Stomach (tissue), 9 donors: ENCODE results near the gene MRPS30. TPM values are rescaled to one million over a fixed set of nuclear protein-coding genes. Genes with fewer than 3 reads are reported as not detected.

Source experiments
- DNase-seq, 2 donors: peaks; one replicate each; pipeline versions ENCODE4 v3.0.0 to v3.0.0-alpha.2; 2013 to 2019
- H3K27ac ChIP-seq, 5 donors: fragments of 200-600 bp in 4 of 5; sonication (generic) in 4 of 5; one replicate each; pipeline ENCODE4 v1.5.1; 2013 to 2019; ENCODE audit warnings: mild to moderate bottlenecking in 1 of 5, moderate library complexity in 1 of 5
- H3K27me3 ChIP-seq, 3 donors: fragments of 200-600 bp; sonication (generic); one replicate each; pipeline ENCODE4 v1.5.1; 2017 to 2019; ENCODE audit warnings: mixed run types in 1 of 3
- H3K36me3 ChIP-seq, 4 donors: fragments of 200-600 bp; sonication (generic); 1 replicate in 3 of 4; 2 replicates in 1 of 4; pipeline ENCODE4 v1.5.1; 2016 to 2019
- H3K4me1 ChIP-seq, 4 donors: fragments of 200-600 bp; sonication (generic); one replicate each; pipeline ENCODE4 v1.5.1; 2016 to 2019
- H3K4me3 ChIP-seq, 4 donors: fragments of 200-600 bp; sonication (generic) in 3 of 4; one replicate each; pipeline ENCODE4 v1.5.1; 2016 to 2019; ENCODE audit warnings: mild to moderate bottlenecking in 1 of 4
- H3K9me3 ChIP-seq, 4 donors: fragments of 200-600 bp; sonication (generic); one replicate each; pipeline ENCODE4 v1.5.1; 2016 to 2019
- EP300 ChIP-seq: sonication (generic); formaldehyde crosslinking; IDR thresholded peaks from one replicate; pipeline ENCODE4 v1.6.1; 2017; ENCODE audit warnings: antibody characterized with exemption
- POLR2A ChIP-seq, 4 donors: fragments of 450-650 bp; IDR thresholded peaks; one replicate each; pipeline ENCODE4 v1.6.1; 2016; ENCODE audit warnings: antibody characterized with exemption in 4 of 4, control low read depth in 2 of 4, mild to moderate bottlenecking in 1 of 4, moderate library complexity in 1 of 4
- POLR2AphosphoS5 ChIP-seq, 3 donors: sonication (generic); formaldehyde crosslinking; IDR thresholded peaks; one replicate each; pipeline ENCODE4 v1.6.1; 2016; ENCODE audit warnings: antibody characterized with exemption in 3 of 3
- WGBS, 5 donors: extraction: QIAGEN DNeasy Blood & Tissue Kit in 3 of 5; methylation state at CpG; one replicate each; pipeline versions ENCODE4 v1.1.5 to v1.1.7; 2013 to 2018; 5-methylcytosine and 5-hydroxymethylcytosine counted together
- intact Hi-C: fragments of 100-400 bp; cut with DNase I; formaldehyde crosslinking; loops from one replicate; pipeline ENCODE4 v1.15.1; 2023; ENCODE audit warnings: low total_unique reads
- polyA plus RNA-seq, 3 donors: library from polyadenylated mRNA; stranded (reverse); fragments of 200-250 nt; gene quantifications; one replicate each; pipeline ENCODE4 v1.2.3, GENCODE V29; 2013
- total RNA-seq, 5 donors: library from RNA; depleted of rRNA; stranded (reverse); fragments of >200 nt; gene quantifications; one replicate each; pipeline versions ENCODE4 v1.1.0 to v1.2.3, GENCODE V29; 2014 to 2016
- TF ChIP-seq, protein P1 (sequence below), 7 experiments: fragments of 450-650 bp in 4 of 7; fragments of 200-600 bp in 3 of 7; sonication (generic) in 3 of 7; IDR thresholded peaks; one replicate each; pipeline ENCODE4 v1.5.1; 2016 to 2019; ENCODE audit warnings: antibody characterized with exemption in 7 of 7, control low read depth in 2 of 7, mild to moderate bottlenecking in 1 of 7
- donor health status: healthy with polysubstance abuse.
- donor health status: Bipolar disorder and iron deficiency.
- donor health status: healthy.

The MRPS30 gene
- total and polyA plus RNA-seq, 8 donors: 9.3 to 91.5 (median 31.2) TPM

DNA sequence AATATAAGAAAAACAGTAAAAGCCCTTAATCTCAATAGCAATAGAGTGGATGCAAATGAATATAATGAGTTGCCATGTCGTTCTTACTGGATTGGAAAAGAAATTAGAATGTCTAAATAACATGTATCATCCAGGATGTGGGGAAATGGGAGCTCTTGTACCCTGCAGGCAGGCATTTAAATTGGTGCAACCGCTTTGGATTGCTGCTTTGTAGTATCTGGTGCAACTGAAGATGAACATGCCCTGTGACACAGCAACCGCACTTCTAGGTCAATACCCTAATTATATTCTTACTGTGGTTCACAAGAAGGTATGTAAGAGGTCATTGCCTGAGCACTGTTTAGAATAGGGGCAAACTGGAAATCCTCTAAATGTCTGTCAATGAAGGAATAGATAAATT, 18.9 kb downstream of the MRPS30 start:
- TF ChIP-seq POLR2AphosphoS5 (IDR thresholded peaks at IDR 0.05) (no peak), EP300 (no peak), POLR2A (IDR thresholded peaks at IDR 0.05) (no peak)
- TF ChIP-seq, protein P1, sequence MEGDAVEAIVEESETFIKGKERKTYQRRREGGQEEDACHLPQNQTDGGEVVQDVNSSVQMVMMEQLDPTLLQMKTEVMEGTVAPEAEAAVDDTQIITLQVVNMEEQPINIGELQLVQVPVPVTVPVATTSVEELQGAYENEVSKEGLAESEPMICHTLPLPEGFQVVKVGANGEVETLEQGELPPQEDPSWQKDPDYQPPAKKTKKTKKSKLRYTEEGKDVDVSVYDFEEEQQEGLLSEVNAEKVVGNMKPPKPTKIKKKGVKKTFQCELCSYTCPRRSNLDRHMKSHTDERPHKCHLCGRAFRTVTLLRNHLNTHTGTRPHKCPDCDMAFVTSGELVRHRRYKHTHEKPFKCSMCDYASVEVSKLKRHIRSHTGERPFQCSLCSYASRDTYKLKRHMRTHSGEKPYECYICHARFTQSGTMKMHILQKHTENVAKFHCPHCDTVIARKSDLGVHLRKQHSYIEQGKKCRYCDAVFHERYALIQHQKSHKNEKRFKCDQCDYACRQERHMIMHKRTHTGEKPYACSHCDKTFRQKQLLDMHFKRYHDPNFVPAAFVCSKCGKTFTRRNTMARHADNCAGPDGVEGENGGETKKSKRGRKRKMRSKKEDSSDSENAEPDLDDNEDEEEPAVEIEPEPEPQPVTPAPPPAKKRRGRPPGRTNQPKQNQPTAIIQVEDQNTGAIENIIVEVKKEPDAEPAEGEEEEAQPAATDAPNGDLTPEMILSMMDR (IDR thresholded peaks at IDR 0.05): no peak
- no peaks in the 10 kb centered on the region for H3K4me1 ChIP-seq
- no peak for DNase-seq
- no peaks in the 10 kb centered on the region for H3K9me3 ChIP-seq
- 90 to 95% (median 94%) methylated on average over 3 of the region's 3 CpGs for WGBS, 5 donors
- no peaks in the 10 kb centered on the region for H3K27me3 ChIP-seq
- intact Hi-C loops: no loop called here
- H3K4me3 ChIP-seq: no peak overlapping the region
- H3K27ac ChIP-seq: no peak overlapping the region
- no peaks in the 10 kb centered on the region for H3K36me3 ChIP-seq

DNA sequence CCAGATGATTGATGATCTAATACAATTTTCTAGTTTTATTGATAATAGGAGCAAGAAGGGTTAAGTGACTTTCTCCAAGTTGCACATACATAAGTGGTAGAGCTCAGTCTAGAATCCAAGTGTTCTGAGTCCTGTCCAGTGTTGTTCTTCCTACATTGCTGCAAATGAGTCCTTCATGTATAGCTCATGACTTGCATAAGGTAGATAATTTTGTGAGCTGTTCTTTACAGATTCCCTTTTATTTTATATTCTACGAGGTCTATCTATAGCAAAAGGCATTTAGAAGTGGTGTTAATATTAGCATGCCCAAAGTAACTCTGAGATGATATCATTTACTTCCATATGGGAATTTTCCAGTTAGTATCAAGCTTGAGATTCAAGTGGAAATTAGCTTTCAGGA, 20.0 kb downstream of the MRPS30 start:
- no peaks in the 10 kb centered on the region for H3K36me3 ChIP-seq
- H3K27me3 ChIP-seq: no peaks in the 10 kb centered on the region
- no peak for DNase-seq
- H3K27ac ChIP-seq: no peak overlapping the region
- H3K9me3 ChIP-seq: no peaks in the 10 kb centered on the region
- H3K4me1 ChIP-seq: no peaks in the 10 kb centered on the region
- intact Hi-C loops: no loop called here
- no peak for TF ChIP-seq EP300
- TF ChIP-seq POLR2AphosphoS5 (IDR thresholded peaks at IDR 0.05): no peak
- 78 to 90% (median 86%) methylated on average over 1 of the region's 1 CpG for WGBS, 5 donors
- no peak overlapping the region for H3K4me3 ChIP-seq

DNA sequence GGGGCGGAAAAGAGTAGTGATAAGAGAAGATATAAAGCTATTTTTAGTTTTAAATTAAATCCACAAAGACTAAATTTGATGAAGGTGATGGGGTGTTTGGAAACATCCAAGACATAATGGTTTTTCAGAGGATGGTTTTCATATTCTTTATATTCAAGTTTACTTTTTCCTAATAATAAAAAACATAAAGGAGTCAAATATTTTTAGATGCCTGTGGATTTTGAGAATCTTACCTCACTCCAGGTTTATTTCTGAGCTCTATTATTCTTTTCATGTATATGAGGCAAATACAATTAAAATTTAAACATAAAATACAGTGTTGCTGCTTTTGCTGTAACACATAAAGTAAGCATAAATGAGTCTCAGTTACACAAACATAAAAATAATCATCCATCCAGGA, 22.2 kb downstream of the MRPS30 start:
- WGBS, 5 donors: 92 to 98% (median 96%) methylated on average over 1 of the region's 1 CpG
- H3K27ac ChIP-seq: no peak overlapping the region
- H3K36me3 ChIP-seq: no peaks in the 10 kb centered on the region
- no peaks in the 10 kb centered on the region for H3K4me1 ChIP-seq
- no peak for DNase-seq
- H3K9me3 ChIP-seq: no peaks in the 10 kb centered on the region
- no peaks in the 10 kb centered on the region for H3K27me3 ChIP-seq
- no peak overlapping the region for H3K4me3 ChIP-seq
- TF ChIP-seq, protein P1 (IDR thresholded peaks at IDR 0.05): no peak
- TF ChIP-seq EP300 (no peak), POLR2AphosphoS5 (IDR thresholded peaks at IDR 0.05) (no peak), POLR2A (IDR thresholded peaks at IDR 0.05) (no peak)
- intact Hi-C loops: no loop called here

DNA sequence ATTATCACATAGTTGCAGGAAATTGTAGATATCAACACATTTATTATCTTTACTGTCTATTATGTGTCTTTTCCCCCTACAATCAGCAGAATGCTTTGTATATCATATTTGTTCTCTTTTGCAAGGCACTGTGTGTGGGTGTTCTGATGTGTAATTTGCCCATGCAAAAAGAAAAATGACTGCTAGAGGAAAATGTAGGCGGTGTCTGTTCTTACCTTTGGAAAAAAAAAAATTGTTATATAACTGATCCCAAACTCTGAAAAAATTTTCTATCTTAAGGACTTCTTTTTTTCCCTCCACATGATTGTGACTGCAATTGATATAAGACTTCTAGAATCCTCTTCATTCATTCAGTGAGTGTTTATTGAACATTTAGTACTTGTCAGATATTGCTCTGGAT, 24.5 kb downstream of the MRPS30 start:
- Histone ChIP-seq H3K27ac (no peak overlapping the region), H3K4me1 (no peaks in the 10 kb centered on the region), H3K36me3 (no peaks in the 10 kb centered on the region), H3K4me3 (no peak overlapping the region), H3K27me3 (no peaks in the 10 kb centered on the region), H3K9me3 (peaks cover 0 to 1% (median 0%) of the 10 kb centered on the region in 4 donors)
- 89 to 100% (median 94%) methylated on average over 1 of the region's 1 CpG for WGBS, 5 donors
- intact Hi-C loops: no loop called here
- no peak for TF ChIP-seq POLR2AphosphoS5 (IDR thresholded peaks at IDR 0.05)
- TF ChIP-seq, protein P1 (IDR thresholded peaks at IDR 0.05): no peak
- no peak for TF ChIP-seq EP300
- no peak for TF ChIP-seq POLR2A (IDR thresholded peaks at IDR 0.05)
- DNase-seq: no peak

DNA sequence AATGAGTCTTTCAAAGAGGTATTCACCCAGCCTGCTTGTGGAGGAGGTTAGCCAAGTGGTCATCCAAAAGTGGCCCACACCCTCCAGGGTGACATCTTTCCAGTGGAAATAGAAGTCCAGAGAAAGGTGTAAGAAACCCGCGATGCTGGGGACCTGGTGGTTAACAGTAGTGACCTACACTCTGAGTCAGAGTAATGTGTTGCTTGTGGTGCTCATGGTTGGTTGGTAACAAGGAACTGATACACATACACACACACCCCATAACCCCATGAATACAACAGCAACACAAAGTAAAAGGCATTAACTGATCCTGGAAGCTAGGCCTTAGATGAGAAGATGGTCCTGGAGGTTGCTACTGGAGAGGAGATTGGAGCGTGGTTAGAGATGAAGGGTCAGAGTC, 26.9 kb downstream of the MRPS30 start:
- no peak overlapping the region for H3K27ac ChIP-seq
- peaks cover 3 to 17% (median 10%) of the 10 kb centered on the region in 4 donors for H3K9me3 ChIP-seq
- no peak for TF ChIP-seq POLR2A (IDR thresholded peaks at IDR 0.05)
- no peak for TF ChIP-seq POLR2AphosphoS5 (IDR thresholded peaks at IDR 0.05)
- TF ChIP-seq, protein P1 (IDR thresholded peaks at IDR 0.05): no peak
- no peak for TF ChIP-seq EP300
- no peaks in the 10 kb centered on the region for H3K27me3 ChIP-seq
- H3K4me1 ChIP-seq: no peaks in the 10 kb centered on the region
- intact Hi-C loops: no loop called here
- WGBS, 5 donors: 93 to 99% (median 95%) methylated on average over 3 of the region's 3 CpGs
- DNase-seq: no peak
- H3K36me3 ChIP-seq: no peaks in the 10 kb centered on the region
- no peak overlapping the region for H3K4me3 ChIP-seq
